Adrenal gland (tissue), 5 donors: ENCODE results near the gene CCK.

Experiments
- POLR2A ChIP-seq, 2 donors: fragments of 450-650 bp; IDR thresholded peaks; one replicate each; pipeline ENCODE4 v1.6.1; 2017; ENCODE audit warnings: antibody characterized with exemption in 2 of 2, mild to moderate bottlenecking in 2 of 2, moderate library complexity in 1 of 2
- TF ChIP-seq, protein P1 (sequence below), 6 experiments: fragments of 450-650 bp in 4 of 6; fragments of 200-600 bp in 2 of 6; sonication (generic) in 1 of 6; IDR thresholded peaks; 1 replicate in 5 of 6; 2 replicates in 1 of 6; pipeline versions ENCODE4 v1.5.1 to v1.8.0; 2016 to 2021; ENCODE audit warnings: antibody characterized with exemption in 6 of 6, mild to moderate bottlenecking in 2 of 6, moderate library complexity in 1 of 6
- donor health status: DM: no; HTN: no; CAD: no.

DNA sequence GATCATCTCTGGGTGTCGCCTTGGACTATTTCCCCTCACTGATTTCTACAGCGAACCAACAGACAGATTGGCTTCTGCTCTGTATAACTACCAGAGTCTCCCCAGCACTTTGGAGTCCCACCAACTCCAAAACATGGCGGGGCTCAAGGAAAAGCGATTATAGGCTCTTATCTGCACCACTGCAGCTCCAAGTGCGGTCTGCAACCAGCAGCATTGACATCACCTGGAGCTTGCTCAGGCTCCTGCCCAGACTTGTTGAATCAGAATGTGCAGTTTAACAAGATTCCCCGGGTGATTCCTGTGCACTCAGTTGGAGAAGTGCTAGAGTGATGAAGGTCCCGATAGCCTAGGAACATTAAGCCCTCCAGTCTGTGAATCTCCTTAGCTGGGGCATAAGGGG lies 9.0 kb downstream of the CCK start:
- TF ChIP-seq POLR2A (IDR thresholded peaks at IDR 0.05) = no peak
- TF ChIP-seq, protein P1, sequence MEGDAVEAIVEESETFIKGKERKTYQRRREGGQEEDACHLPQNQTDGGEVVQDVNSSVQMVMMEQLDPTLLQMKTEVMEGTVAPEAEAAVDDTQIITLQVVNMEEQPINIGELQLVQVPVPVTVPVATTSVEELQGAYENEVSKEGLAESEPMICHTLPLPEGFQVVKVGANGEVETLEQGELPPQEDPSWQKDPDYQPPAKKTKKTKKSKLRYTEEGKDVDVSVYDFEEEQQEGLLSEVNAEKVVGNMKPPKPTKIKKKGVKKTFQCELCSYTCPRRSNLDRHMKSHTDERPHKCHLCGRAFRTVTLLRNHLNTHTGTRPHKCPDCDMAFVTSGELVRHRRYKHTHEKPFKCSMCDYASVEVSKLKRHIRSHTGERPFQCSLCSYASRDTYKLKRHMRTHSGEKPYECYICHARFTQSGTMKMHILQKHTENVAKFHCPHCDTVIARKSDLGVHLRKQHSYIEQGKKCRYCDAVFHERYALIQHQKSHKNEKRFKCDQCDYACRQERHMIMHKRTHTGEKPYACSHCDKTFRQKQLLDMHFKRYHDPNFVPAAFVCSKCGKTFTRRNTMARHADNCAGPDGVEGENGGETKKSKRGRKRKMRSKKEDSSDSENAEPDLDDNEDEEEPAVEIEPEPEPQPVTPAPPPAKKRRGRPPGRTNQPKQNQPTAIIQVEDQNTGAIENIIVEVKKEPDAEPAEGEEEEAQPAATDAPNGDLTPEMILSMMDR (IDR thresholded peaks at IDR 0.05) = no peak
